H9 (cell line): ENCODE measurements around the gene RRP36. TPM values are rescaled to one million over a fixed set of nuclear protein-coding genes. Genes with fewer than 3 reads are reported as not detected.

Experiments
- DNase-seq: peaks from one replicate; pipeline ENCODE4 v3.0.0-alpha.2; 2017
- H2AFZ ChIP-seq: one replicate; pipeline ENCODE4 v1.6.1; 2013; ENCODE audit warnings: mild to moderate bottlenecking, low read length, control low read depth, moderate library complexity
- H2AK5ac ChIP-seq: 2 replicates; pipeline ENCODE4 v1.6.1; 2013; ENCODE audit warnings: low read length, control low read depth, mixed read lengths; ENCODE audit not compliant: insufficient read length
- H2BK120ac ChIP-seq: one replicate; pipeline ENCODE4 v1.6.1; 2013; ENCODE audit warnings: low read depth, mild to moderate bottlenecking, low read length, control low read depth, inconsistent platforms; ENCODE audit not compliant: poor library complexity, severe bottlenecking
- H2BK12ac ChIP-seq: 2 replicates; pipeline ENCODE4 v1.6.1; 2013; ENCODE audit warnings: low read length, control low read depth, mixed read lengths, low read depth; ENCODE audit not compliant: insufficient read length
- H2BK15ac ChIP-seq: 2 replicates; pipeline ENCODE4 v1.6.1; 2013; ENCODE audit warnings: low read depth, low read length, control low read depth
- H2BK20ac ChIP-seq: one replicate; pipeline ENCODE4 v1.6.1; 2013; ENCODE audit warnings: low read depth, mild to moderate bottlenecking, low read length, control low read depth, inconsistent platforms; ENCODE audit not compliant: poor library complexity, severe bottlenecking
- H2BK5ac ChIP-seq: 2 replicates; pipeline ENCODE4 v1.6.1; 2013; ENCODE audit warnings: low read length, control low read depth, mixed read lengths; ENCODE audit not compliant: insufficient read length
- H3K14ac ChIP-seq: 2 replicates; pipeline ENCODE4 v1.6.1; 2013; ENCODE audit warnings: low read length, control low read depth; ENCODE audit not compliant: insufficient read depth
- H3K18ac ChIP-seq: 2 replicates; pipeline ENCODE4 v1.6.1; 2013; ENCODE audit warnings: low read depth, mild to moderate bottlenecking, mixed read lengths, low read length, control low read depth; ENCODE audit not compliant: insufficient read length
- H3K23ac ChIP-seq: 2 replicates; pipeline ENCODE4 v1.6.1; 2013; ENCODE audit warnings: low read length, control low read depth, mixed read lengths, low read depth; ENCODE audit not compliant: insufficient read length
- H3K23me2 ChIP-seq: 2 replicates; pipeline ENCODE4 v1.6.1; 2013; ENCODE audit warnings: low read depth, mild to moderate bottlenecking, mixed read lengths, low read length, control low read depth; ENCODE audit not compliant: insufficient read length, poor library complexity, severe bottlenecking
- H3K27ac ChIP-seq: 2 replicates; pipeline ENCODE4 v1.5.1; 2013; ENCODE audit warnings: low read length, control low read depth, mixed read lengths, low read depth; ENCODE audit not compliant: insufficient read length
- H3K27me3 ChIP-seq: 2 replicates; pipeline ENCODE4 v1.6.1; 2013; ENCODE audit warnings: low read length, control low read depth, inconsistent platforms; ENCODE audit not compliant: insufficient read depth
- H3K4ac ChIP-seq: 2 replicates; pipeline ENCODE4 v1.6.1; 2013; ENCODE audit warnings: low read depth, mild to moderate bottlenecking, control low read depth, inconsistent platforms, low read length, moderate library complexity
- H3K4me1 ChIP-seq: 2 replicates; pipeline ENCODE4 v1.6.1; 2013; ENCODE audit warnings: low read length, control low read depth, inconsistent platforms; ENCODE audit not compliant: insufficient read depth
- H3K4me2 ChIP-seq: 2 replicates; pipeline ENCODE4 v1.6.1; 2013; ENCODE audit warnings: low read length, control low read depth, mixed read lengths; ENCODE audit not compliant: insufficient read length, insufficient read depth
- H3K56ac ChIP-seq: 2 replicates; pipeline ENCODE4 v1.6.1; 2013; ENCODE audit warnings: low read depth, mild to moderate bottlenecking, mixed read lengths, low read length, control low read depth; ENCODE audit not compliant: insufficient read length
- H3K79me1 ChIP-seq: 2 replicates; pipeline ENCODE4 v1.6.1; 2013; ENCODE audit warnings: low read depth, mild to moderate bottlenecking, moderate library complexity, low read length, control low read depth, inconsistent platforms; ENCODE audit not compliant: insufficient read depth, poor library complexity, severe bottlenecking
- H3K79me2 ChIP-seq: 2 replicates; pipeline ENCODE4 v1.6.1; 2013; ENCODE audit warnings: low read length, control low read depth, inconsistent platforms; ENCODE audit not compliant: insufficient read depth
- H3K9ac ChIP-seq: 2 replicates; pipeline ENCODE4 v1.6.1; 2013; ENCODE audit warnings: low read length, control low read depth, mixed read lengths; ENCODE audit not compliant: insufficient read length; ENCODE audit errors: extremely low read depth
- H3K9me3 ChIP-seq: one replicate; pipeline ENCODE4 v1.6.1; 2013; ENCODE audit warnings: low read depth, low read length, inconsistent platforms; ENCODE audit not compliant: control insufficient read depth
- H3T11ph ChIP-seq: one replicate; pipeline ENCODE4 v1.6.1; 2013; ENCODE audit warnings: mild to moderate bottlenecking, low read length, control low read depth, inconsistent platforms
- H4K20me1 ChIP-seq: one replicate; pipeline ENCODE4 v1.6.1; 2013; ENCODE audit not compliant: control insufficient read depth, insufficient read length, insufficient read depth
- H4K5ac ChIP-seq: 2 replicates; pipeline ENCODE4 v1.6.1; 2013; ENCODE audit warnings: low read depth, mild to moderate bottlenecking, mixed read lengths, low read length, control low read depth; ENCODE audit not compliant: insufficient read length
- H4K8ac ChIP-seq: replicated peaks from 2 replicates; pipeline ENCODE4 v1.6.1; 2013; ENCODE audit warnings: low read length, control low read depth, mixed read lengths, low read depth; ENCODE audit not compliant: insufficient read length
- H4K91ac ChIP-seq: 2 replicates; pipeline ENCODE4 v1.6.1; 2013; ENCODE audit warnings: low read depth, mild to moderate bottlenecking, moderate library complexity, mixed read lengths, low read length, control low read depth; ENCODE audit not compliant: insufficient read length
- H3K27ac Mint-ChIP-seq, 3 experiments: 2 replicates in 2 of 3; 3 replicates in 1 of 3; pipeline ENCODE4 v1.8.0; 2020 to 2021; ENCODE audit warnings: mixed read lengths in 3 of 3, mild to moderate bottlenecking in 1 of 3, moderate library complexity in 1 of 3
- H3K27me3 Mint-ChIP-seq: 2 replicates; pipeline ENCODE4 v1.8.0; 2021; ENCODE audit warnings: low read depth, mild to moderate bottlenecking, moderate library complexity, mixed read lengths
- H3K36me3 Mint-ChIP-seq, 3 experiments: 2 replicates in 2 of 3; 3 replicates in 1 of 3; pipeline ENCODE4 v1.8.0; 2020 to 2021; ENCODE audit warnings: low read depth in 3 of 3, mixed read lengths in 3 of 3; ENCODE audit not compliant: insufficient read depth in 1 of 3
- H3K4me1 Mint-ChIP-seq, 2 experiments: 2 replicates each; pipeline ENCODE4 v1.8.0; 2020; ENCODE audit warnings: mixed read lengths in 2 of 2
- H3K4me3 Mint-ChIP-seq, 2 experiments: 2 replicates in 1 of 2; 3 replicates in 1 of 2; pipeline ENCODE4 v1.8.0; 2020 to 2021; ENCODE audit warnings: mild to moderate bottlenecking in 2 of 2, mixed read lengths in 2 of 2, moderate library complexity in 1 of 2
- H3K9me3 Mint-ChIP-seq, 2 experiments: 2 replicates in 1 of 2; 3 replicates in 1 of 2; pipeline ENCODE4 v1.8.0; 2020; ENCODE audit warnings: mild to moderate bottlenecking in 2 of 2, mixed read lengths in 2 of 2, moderate library complexity in 1 of 2
- WGBS: extraction: QIAGEN DNeasy Blood & Tissue Kit; methylation state at CpG from one replicate; pipeline ENCODE4 v1.1.7; 2013; ENCODE audit warnings: missing lambda C conversion rate, low lambda C conversion rate, mixed read lengths; ENCODE audit not compliant: insufficient read length; ENCODE audit errors: extremely low coverage; 5-methylcytosine and 5-hydroxymethylcytosine counted together
- total RNA-seq: library from RNA; stranded (reverse); gene quantifications from 2 replicates; pipeline ENCODE4 v1.2.1, GENCODE V29; 2021
- TF ChIP-seq, protein P1 (sequence below): fragments of 200-600 bp; sonication (generic); conservative IDR thresholded peaks from 3 replicates; pipeline ENCODE4 v1.8.0; 2021; ENCODE audit warnings: antibody characterized with exemption, mild to moderate bottlenecking

Gene RRP36
- total RNA-seq, 1 experiment from 2014 or later, result 117 TPM

DNA sequence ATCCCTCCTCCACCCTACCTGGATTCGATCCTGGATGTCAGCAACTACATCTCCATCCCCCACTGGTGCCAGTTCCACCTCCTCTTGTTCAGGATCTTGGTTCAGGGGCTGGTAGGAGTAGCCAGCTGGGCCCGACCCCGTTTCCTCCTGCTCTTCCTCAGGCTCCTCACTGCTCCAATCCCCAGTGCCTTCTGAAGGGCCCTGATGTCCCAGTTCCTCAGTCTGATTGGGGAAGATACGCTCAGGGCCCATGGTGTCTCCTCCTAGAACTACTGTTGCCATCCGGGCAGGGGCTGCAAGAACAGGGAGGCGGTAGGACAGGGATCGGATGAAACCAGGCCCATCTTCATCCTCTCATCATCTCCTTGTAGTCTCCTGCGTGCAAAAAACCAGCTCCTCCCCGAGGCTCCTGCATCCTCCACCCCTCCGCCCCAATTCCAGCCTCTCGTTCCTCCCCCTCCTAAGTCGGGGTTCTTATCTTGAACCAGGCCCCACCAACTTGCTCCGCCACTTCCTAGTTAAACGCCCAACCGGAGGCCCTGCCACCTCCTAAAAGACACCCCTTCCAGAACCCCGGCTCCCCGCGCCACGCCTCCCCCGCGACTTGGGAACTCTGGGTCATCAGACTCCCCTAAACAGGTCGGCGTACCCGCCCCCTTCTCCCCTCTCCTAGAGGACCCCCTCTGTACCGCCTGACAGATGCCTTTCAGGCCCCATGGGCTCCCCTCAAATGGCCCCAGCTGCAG is 8.2 kb upstream of the RRP36 start:
- H3K9me3 Mint-ChIP-seq, result no peaks in the 10 kb centered on the region; a peak in 1 of 5 replicates
- H3T11ph ChIP-seq, result no peak overlapping the region
- H3K4me1 Mint-ChIP-seq, result peaks cover 22 to 33% of the 10 kb centered on the region in 2 experiments

More for the DNA sequence above, 8.2 kb upstream of the RRP36 start:
- Histone ChIP-seq H2AFZ (no peak overlapping the region), H3K23me2 (peaks cover 6% of the 10 kb centered on the region), H3K27me3 (no peaks in the 10 kb centered on the region), H4K5ac (no peak overlapping the region), H4K91ac (no peak overlapping the region), H3K4me1 (peaks cover 2% of the 10 kb centered on the region; the same call in 1 of the 2 replicates), H3K9me3 (no peaks in the 10 kb centered on the region), H3K27ac (no peak overlapping the region), H4K8ac (no peak overlapping the region), H2BK15ac (no peak overlapping the region), H2AK5ac (no peak overlapping the region), H3K56ac (no peak overlapping the region), H3K9ac (peak overlapping the region; percentile 35), H3K79me1 (no peaks in the 10 kb centered on the region), H2BK5ac (no peak overlapping the region), H3K14ac (no peak overlapping the region; the same call in 1 of the 2 replicates), H3K23ac (no peak overlapping the region), H2BK20ac (no peak overlapping the region), H3K4me2 (peak overlapping the region; percentile 73), H3K18ac (no peak overlapping the region), H2BK12ac (no peak overlapping the region), H4K20me1 (no peaks in the 10 kb centered on the region), H3K4ac (no peak overlapping the region), H3K79me2 (peaks cover 11% of the 10 kb centered on the region; the same call in 1 of the 2 replicates), H2BK120ac (no peak overlapping the region)
- no CpG with 5 or more reads among the region's 25 CpGs for WGBS
- DNase-seq, result no peak
- Mint-ChIP-seq H3K27me3 (no peaks in the 10 kb centered on the region), H3K27ac (peak overlapping the region; percentile 88 to 93 (median 88); a peak in 6 of 7 replicates), H3K36me3 (peaks cover 28 to 69% (median 68%) of the 10 kb centered on the region in 3 experiments; a peak in 6 of 7 replicates), H3K4me3 (peak overlapping the region; percentile 92 to 97)
- TF ChIP-seq, protein P1, sequence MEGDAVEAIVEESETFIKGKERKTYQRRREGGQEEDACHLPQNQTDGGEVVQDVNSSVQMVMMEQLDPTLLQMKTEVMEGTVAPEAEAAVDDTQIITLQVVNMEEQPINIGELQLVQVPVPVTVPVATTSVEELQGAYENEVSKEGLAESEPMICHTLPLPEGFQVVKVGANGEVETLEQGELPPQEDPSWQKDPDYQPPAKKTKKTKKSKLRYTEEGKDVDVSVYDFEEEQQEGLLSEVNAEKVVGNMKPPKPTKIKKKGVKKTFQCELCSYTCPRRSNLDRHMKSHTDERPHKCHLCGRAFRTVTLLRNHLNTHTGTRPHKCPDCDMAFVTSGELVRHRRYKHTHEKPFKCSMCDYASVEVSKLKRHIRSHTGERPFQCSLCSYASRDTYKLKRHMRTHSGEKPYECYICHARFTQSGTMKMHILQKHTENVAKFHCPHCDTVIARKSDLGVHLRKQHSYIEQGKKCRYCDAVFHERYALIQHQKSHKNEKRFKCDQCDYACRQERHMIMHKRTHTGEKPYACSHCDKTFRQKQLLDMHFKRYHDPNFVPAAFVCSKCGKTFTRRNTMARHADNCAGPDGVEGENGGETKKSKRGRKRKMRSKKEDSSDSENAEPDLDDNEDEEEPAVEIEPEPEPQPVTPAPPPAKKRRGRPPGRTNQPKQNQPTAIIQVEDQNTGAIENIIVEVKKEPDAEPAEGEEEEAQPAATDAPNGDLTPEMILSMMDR, result no peak
